Activated CD4-positive, alpha-beta T cell treated with anti-CD3 and anti-CD28 coated beads, Interleukin-2, Interleukin-6, amounts not matched to agents 100 ng/mL and 50 ng/mL, durations not matched to agents 16 hours and 8 hours (primary cell): ENCODE data around the gene NEK6.

Source experiments
- DNase-seq: peaks from one replicate; pipeline ENCODE4 v3.0.0-alpha.2; 2020

NEK6 gene

DNA sequence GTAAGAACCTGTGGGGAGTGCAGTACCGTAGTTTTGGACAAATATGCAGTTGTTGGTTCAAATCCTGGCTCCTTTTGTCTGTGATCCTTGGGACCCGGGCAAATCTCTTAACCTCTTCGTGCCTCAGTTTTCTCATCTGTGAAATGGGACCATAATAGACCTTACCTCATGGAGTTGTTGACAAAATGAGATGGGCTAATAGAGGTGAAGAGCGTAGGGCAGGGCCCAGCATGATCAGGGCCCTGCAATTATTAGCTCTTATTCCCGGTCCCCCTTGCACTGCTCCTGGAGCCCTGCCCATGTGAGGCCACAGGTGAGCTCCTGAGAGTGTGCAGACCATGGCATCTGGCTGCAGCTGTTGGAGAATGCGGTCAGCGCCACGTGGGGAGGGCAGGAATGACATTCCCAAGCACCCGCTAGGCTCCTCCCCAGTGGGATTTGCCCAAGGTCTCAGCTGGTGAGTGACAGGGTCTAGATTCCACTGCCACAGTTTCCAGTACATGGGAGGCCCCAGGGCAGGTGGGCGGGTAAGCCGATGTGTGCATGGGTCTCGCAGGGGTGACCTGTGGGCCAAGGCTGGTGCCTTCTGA is 41.0 kb downstream of the NEK6 start:
- DNase-seq: no peak

DNA sequence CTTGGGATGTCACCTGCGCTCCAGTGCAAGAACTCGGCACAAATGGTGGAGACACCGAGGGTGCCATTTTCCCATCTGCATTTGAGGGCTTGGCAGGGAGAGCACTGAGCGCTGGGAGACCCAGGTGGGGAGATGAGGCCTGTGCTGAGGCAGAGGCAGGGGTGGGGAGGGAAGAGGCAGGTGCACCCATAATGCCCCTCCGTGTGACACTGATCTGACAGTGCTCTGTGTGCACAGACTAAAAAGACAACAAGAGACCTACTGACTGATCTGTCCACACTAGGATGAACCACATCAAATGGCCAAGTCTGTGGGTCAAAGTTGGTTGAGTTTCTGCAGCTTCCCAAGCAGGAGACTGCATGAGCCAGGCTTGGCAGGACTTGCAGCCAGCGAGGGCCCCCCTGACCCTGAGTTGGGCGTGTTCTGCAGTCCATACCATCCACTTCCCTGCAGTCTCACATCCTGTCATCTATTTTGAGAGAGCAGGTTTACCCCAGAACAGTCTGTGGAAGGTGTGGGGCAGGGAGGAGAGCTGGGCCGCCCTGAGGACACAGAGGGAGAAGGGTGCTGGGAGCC is 41.9 kb downstream of the NEK6 start:
- DNase-seq: no peak

DNA sequence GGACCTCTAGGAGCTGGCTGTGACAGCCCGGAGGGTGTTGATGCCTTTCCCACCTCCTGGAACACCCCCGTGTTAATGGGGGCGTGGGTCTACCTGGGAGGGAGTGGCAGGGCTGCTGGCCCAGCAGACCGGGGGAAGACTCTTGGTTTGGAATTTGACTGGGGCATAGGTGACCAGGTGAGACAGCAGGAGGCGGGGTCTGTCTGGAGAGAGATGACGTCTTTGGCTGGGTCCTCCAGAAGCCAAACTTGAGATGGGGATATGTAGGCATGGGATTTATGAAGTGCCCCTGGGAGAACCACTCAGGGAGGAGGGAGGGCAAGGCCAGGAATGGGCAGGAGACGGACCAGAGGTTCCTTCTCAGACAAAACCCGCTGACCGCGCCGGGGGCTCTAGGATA is 42.6 kb downstream of the NEK6 start:
- DNase-seq: no peak

DNA sequence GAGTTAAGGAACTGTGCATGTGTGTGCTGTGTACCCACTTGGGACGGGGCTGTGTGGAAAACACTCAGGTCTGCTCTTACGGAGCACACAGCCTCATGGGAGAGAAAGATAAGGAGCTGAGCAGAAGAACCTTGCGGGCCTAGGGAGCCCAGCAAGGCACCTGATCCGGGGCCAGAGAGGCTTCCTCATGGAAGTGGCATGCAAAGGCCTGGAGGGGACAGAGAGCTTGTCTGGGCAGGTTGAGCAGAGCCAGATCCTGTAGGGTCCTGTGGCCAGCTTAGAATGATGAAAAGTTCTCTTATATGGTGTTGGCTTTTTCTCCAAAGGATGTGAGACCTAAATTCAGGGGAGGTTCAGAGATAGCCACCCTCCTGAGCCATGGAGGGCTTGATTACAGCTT is 45.2 kb downstream of the NEK6 start:
- no peak for DNase-seq

DNA sequence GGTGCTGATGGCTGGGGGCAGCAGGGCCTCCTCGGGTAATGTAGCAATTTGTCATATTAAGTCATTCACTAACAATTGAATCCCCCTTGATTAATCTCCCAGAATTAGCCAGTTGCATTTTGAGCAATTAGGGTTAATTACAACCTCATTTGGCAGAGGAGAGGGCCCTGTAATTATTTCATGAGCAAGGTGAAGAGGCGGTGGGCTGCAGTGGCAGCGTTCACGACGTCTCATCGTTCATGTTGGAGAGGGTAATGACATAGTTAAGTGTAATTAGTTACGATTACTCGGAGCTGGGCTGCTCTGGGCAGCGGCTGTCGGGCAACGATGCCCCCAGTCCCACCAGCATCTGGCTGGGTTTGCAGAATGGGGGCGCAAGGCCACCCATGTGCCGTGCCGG is 46.0 kb downstream of the NEK6 start:
- no peak for DNase-seq

DNA sequence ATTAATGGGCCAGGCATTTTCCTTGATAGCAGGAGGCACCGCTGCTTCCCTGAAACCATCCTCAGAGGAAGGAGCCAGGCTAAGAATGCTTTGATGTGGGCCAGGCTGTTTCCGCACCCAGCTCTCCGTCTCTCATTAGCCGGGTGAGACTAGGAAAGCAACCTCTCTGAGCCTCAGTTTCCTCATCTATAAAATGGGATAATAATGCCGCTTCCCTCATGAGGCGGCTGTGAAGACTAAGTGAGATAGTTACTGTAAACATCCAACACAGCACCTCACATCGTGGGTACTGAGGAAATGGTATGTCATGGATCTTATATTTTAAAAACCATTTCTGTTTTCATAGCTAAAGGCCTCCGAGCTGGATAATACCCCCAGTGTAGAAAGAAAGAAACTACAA is 46.5 kb downstream of the NEK6 start:
- DNase-seq: no peak

DNA sequence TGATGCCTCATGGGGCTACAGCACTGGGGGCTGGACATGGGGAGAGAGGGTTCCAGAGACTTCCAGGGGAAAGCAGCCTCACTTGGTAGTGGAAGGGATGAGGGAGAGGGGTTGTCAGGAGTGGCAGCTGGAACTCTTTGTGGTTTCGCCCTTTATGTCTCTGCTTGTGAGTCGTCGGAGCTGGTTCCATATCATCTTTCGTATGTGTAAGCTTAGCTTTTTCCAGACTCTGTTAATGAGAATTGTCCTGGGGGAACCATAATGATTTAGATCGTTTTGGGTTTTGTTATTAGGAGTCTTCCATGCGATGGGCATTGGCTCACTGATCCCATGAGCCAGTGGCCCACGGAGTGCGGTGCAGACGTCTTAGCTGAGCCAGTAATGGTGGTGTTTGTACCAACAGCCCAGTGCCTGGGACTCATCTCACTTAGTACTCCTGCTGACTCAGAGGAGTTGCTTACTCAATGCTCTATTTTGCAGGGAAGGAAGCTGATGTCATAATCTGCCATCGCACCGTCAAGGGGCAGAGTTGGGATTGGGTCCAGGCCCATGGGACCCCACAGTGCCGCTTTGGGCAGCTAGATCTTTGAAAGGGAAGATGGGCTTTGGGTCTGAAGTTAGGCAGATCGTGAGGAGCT is 48.5 kb downstream of the NEK6 start:
- peak; percentile 16 for DNase-seq

DNA sequence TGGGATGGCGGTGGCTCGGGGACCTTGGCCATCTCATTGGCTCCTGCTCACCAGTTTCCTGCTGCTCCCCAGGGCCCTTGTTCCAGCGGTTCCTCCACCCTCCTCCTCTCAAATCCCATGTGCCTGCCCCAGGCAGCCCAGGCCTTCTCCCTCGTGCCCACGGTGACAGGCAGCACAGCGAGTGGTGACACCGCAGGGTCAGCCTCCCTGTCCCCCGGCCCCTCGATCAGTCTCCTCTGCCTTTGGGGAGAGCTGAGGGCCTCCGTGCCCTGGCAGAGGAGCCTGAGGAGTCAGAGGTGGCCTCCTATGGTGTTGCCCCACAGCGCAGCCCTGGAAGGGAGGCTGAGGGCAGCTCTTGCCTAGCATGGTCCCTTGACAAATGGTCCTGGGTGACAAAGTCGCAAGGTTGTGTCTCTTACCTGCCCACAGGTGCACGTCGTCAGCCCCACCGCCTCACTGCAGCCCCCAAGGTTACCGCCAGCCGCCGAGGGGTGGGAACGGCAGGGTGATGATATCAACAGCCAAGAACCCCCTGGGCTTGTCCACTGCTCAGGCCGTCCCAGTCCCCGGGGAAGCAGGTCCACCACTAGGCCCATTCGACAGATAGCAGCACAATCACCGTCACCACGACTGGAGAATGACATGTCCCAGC is 49.8 kb downstream of the NEK6 start:
- DNase-seq: no peak

DNA sequence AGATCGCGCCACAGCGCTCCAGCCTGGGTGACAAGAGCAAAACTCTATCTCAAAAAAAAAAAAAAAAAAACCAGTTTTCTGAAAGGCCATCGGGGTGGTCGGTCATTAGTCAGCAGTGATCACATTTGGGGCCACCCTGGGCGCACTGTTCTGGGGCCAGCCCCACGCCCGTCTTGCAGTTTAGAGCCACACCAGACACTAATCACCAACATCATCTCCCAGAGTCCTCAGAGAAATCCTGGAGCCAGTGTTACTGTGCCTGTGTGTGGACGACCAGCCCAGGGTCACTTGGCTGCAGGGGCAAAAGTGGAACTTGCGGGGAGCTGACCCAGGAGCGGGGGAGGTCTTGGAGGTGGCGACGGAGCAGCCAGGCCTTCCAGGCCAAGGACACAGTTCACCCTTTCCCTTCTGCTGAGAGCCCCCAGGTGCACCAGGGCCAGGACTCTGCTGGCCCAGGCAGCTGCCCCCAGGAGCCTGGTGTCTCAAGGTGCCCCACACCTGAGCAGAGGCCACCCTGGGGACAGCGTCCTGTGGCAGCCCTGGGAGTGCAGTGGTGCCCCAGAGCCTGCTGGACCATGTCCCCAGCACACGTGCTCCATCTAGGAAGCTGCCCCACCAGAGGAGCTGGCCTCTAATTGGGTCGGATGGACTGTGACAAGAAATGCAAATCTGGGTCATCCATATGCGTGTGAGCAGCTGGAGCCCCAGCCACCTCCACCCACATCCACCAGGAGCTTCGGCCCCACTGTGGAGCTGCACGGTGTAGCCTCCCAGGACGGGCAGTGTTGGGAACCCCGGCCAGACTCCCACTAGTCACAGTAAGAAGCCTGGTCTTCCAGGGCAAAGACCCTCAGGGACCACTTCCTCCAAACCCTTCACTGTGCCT is 51.1 kb downstream of the NEK6 start:
- DNase-seq: no peak

DNA sequence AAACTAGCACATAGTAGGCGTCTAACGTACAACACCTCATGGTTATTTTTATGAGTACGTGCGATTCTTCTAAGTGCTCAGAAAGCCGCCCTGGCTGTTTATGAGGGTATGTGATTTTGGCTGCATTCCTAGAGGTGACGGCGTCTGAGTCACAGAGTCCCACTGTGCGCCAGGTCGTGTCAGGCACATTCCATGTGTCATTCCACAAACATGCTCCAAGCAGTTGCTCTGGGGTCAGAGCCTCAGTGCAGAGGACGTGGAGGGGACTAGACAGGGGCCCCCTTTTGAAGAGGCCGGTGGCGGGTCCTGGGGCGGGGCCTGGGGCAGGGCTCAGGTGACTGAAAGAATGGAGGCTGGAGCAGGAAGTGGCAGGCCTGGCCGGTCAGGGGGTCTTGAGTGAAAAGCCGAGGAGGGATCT is 51.9 kb downstream of the NEK6 start:
- DNase-seq: no peak

DNA sequence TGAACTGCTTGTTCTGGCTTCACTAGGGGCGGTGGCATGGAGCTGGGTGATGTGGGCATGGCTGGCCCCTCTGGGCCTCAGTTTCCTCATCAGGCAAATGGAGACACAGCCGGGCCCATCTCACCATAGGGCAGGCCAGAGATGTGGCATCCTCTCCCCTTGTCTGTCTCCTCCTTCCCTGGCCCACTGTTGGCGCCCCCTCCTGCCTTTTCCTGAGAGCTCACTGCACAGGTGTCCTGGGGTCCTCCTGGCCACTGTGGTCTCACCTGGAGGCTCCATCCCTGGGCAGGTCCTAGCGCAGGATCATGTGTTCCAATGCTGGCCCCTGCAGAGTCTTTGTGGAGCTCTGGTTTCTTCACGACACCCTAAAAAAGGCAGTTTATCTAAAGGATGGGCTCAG is 53.5 kb downstream of the NEK6 start:
- no peak for DNase-seq

DNA sequence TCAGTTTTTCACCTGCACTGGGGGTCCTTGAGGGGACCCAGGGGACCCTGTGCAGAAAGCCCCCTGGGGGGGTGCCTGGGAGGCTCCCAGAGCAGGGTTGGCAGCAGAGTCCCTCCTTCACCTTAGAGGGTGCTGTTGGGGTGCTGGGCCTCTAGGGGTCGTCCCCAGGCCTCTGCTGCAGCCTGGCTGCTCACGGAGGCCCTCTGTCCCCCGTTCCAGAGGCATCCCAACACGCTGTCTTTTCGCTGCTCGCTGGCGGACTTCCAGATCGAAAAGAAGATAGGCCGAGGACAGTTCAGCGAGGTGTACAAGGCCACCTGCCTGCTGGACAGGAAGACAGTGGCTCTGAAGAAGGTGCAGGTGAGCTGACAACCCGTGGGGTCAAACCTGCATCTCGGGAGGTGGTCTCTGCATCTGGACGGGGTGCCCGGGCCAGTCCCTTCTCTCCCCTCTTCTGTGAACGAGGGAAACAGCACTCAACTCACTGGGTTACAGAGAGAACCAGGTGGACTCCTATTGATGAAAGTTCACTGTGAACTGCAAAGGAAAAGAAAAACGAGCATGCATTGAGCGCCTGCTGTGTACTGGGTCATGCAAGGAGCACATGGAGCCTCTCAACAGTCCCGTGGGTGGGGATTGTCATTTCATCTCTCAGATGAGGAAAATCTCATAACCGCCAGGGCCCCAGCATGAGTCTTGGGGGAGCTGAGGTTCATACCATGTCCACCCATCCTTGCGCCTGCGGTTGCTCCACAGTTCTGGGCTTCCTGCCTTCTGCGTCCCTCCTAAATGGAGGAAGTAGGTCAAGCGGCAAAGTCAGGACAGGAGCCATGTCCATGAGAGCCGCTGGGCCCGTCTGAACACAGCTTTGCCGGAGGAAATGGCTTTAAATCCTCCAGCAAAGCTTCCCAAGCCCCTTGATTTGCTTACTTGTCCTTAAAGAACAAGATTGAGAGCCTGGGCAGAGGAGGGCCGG is 54.8 kb downstream of the NEK6 start:
- no peak for DNase-seq

DNA sequence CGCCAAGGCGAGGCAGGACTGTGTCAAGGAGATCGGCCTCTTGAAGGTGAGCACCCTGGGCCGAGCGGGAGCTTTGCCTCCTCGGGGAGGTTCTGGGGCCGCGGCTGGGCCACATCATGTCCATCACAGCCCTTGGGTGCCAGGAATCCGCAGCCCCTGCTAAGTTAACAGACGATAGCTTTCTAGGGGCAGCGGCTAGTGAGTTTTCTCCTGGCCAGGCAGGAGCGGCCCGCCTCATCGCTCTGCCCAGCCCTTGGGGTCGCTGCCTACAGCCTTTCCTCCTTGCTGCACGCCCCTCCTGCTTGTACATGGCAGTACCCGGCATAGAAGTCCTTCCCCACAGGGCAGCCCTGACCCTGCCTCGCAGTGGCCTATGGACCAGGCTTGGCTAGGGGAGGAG is 56.2 kb downstream of the NEK6 start:
- DNase-seq: no peak

DNA sequence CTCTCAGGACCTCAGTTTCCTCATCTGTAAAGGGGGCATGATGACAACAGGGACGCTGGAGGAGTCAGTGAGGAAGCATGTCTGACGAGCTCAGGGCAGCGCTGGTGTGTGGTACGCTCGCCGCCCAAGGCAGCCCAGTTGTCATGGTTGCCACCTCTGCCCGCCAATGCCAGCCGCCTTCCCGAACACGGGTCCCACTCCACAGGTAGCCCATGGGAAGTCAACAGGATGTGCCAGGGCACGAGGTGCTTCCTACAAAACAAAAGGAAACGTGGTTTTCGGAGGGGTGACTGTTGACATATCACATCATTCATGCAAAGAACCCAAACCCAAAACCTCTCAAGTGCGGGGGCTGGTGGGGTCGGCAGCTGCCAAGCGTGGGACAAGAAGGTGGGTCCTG is 58.1 kb downstream of the NEK6 start:
- DNase-seq: no peak

DNA sequence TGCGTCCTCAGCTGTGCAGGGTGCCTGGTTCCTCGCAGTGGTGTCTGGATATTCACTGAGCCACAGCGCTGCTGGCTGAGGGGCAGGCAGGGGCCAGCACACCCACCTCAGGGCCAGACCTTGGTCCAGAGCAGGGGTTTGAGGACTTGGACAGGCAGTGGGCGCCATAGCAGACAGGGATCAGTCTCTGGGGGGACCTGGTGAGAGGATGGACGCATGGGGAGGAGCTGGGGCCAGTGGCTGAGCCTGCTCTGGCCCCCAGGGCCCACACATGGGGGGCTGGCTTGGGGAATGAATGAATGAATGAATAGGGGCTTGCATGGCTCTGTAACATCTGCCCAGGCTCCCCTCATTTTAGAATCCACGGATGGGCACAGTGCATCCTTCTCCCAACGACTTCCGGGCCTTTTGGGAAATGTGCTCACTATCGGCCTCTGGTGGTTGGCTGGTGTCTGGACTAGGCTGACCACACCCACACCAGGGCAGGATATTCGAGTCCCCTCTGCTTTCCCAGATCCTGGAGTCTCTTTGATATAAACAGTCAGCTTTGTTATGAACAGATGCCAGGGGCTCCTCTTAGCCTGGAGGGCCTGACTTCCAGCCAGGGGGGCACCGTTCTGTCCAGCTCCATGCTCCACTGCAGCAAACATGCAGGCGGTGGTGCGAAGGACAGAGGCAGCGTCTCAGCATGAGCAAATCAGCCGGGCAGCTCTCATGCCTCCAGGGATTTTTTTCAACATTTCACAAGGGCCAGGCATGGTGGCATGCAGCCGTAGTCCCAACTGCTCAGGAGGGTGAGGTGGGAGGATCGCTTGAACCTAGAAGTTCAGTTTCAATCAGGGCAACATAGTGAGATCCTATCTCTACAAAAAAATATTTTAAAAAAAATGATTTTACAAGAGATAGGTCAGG is 62.6 kb downstream of the NEK6 start:
- DNase-seq: peak; percentile 55

DNA sequence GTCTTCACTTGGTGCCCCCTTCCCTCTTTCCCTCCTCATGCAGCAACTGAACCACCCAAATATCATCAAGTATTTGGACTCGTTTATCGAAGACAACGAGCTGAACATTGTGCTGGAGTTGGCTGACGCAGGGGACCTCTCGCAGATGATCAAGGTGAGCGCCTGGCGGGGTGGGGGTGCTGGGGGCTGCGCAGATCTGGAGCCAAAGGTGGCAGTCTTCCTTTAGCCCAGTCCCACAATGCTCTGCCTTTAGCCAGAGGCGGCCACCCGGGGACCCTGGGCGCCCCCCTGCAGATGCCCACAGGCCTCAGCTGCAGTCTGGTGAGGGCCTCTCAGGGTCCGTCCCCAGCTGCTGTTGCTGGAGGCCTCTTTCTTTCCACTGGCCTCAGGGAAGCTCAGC is 63.7 kb downstream of the NEK6 start:
- no peak for DNase-seq

DNA sequence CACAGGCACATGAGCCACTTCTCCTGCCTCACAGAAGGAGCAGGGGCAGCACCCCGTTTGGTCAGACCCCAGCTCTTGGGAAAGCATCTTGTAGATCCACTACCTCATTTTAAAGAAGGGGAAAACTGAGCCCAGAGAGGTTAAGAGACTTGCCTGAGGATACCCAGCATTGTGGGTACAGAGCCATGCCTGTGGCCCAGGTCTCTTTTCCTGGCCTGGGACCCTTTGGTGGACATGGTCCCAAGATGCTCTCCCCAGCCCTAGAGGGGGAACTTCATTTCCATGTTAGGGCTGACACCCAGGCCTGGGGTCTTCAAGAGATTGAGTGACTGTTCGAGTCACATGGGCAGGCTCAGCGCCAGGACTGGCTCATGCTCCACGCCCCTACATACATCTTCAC is 64.2 kb downstream of the NEK6 start:
- no peak for DNase-seq

DNA sequence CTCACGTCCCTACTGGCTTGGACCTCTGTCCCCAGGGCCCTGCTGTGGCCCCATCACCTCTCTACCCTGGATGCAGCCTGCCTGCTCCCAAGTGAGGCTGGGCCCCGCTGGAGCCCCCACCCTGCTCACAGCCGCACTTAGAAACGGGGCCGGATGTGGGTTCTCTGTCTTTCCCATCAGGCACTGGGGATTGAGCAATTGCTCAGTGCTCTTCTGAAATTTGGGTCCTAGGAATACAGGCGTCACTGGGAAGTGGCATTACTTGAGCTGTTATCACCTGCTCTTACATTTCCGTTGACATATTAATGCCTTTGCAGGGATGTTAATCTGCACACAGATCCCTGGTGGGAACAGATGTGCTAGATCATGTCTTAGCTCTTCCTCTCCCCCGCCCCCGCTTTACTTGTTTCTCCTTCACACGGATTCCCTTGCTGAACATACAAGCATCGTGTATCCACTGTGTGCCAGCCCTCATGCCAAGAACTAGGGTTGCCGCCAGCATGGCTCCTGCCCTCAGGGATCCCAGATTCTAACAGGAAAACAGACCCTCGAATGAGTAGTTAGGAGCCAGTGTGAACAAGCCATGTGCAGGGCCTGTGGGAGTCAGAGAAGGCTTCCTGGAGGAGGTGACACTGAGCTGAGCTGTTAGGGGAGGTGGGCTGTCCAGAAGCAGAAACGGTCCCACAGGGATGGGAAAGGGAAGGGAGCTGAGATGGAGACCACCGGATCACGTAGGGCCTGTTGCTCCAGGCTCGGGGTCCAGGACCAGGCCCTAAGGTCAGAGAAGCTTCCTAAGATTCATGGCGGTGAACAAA is 65.1 kb downstream of the NEK6 start:
- DNase-seq: no peak

DNA sequence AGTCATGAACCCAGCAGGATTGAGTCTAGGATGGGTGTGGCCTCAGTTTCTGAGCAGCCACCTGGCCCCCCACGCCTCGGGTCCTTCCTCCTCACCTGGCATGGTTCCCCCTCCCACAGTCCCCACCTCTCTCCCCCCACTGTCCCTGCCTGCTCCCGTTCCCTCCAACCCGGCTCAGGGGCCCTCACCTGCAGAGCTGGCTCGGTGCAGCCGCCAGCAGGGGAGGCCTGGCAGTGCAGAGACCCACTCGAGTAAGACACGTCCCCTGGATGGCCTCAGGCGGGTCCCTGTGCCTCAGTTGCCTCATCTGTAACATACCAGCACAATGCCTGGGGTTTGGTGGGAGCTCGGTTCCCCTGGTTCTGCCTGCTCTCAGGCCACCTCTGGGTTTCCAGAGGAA is 66.2 kb downstream of the NEK6 start:
- no peak for DNase-seq

DNA sequence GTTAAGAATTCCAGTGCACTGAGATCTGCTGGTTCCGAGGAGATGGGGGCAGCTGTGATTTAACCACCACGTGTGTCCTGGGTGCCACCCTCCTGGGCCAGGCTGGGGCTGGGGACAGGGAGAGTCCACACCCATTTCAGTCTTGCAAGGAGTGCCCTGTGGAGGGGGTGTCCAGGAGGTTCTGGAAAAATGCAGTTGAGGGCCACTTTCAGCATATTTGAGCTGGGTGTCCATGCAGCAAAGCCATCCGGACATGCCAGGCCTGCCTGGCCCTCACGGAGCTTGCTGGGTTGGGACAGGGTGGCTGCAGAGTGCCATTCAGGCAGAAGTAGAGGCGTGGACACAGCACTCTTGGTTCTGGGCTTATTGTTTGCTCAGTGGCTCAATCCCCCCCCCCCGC is 68.1 kb downstream of the NEK6 start:
- DNase-seq: no peak
